Astrocyte of the cerebellum (primary cell): ENCODE data around the gene ZNF14.

Experiments used
- DNase-seq: peaks from one replicate; pipeline ENCODE4 v3.0.0-alpha.2; 2011; ENCODE audit warnings: low read depth
- H3K4me3 ChIP-seq: 2 replicates; pipeline ENCODE4 v1.5.1; 2011; ENCODE audit warnings: mild to moderate bottlenecking, low read depth, low read length, moderate library complexity
- in situ Hi-C: cut with HindIII; loops from 2 replicates; pipeline ENCODE4 v1.10.0; 2017; ENCODE audit warnings: low sequenced_read_pairs
- TF ChIP-seq, protein P1 (sequence below): IDR thresholded peaks from 2 replicates; pipeline ENCODE4 v1.5.1; 2012; ENCODE audit warnings: low read length, low read depth, moderate library complexity, mild to moderate bottlenecking; ENCODE audit errors: missing control alignments

Gene ZNF14

DNA sequence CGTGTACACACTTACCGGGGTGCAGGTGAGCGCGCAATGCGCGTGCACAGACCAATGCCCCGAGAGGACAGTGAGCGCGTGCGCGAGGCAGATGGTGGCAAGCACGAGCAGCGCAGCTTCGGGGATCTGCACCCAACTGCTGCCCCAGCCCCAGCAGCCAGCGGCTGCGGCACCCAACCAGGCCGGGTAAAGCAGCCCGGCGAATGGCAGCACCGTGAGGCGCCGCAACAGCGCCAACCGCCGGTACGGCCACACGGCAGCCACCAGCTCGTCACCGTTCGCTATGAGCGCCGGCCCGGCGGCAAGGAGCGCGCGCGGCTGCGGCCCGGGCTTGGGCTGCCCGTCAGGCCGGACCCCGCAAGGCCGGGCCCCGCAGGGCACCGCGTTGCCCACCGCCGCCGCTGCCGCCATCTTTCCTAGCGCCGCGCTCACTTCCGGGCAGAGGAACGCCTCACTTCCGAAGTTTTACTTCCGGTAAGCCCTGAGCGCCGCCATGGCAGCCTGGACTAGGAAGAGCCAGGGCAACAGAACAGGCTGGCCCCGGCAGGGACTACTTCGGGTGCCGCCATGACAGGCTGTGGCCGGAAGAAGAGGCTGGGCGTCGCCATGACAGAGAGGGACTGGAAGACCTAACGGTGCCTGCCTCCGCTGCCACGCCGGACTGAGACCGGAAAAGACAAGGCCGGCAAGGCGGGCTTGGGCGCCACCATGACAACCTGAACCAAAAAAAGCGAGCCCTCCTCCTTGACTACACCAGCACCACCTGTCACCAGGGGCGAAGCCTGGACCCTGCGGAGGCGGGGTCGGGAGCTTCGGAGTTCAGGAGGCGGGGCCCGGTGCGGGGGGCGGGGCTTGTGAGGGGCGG, 69.4 kb downstream of the ZNF14 start, which contains the start of gene ATP13A1:
Gene ATP13A1, minus strand, starts transcription at position 421 of the 865 bp plus-strand sequence. Its CDS starts 10 bp downstream, at position 411.
- H3K4me3 ChIP-seq = peak within 1 kb of the TSS; percentile 92
- in situ Hi-C loops = no loop called here
- TF ChIP-seq, protein P1, sequence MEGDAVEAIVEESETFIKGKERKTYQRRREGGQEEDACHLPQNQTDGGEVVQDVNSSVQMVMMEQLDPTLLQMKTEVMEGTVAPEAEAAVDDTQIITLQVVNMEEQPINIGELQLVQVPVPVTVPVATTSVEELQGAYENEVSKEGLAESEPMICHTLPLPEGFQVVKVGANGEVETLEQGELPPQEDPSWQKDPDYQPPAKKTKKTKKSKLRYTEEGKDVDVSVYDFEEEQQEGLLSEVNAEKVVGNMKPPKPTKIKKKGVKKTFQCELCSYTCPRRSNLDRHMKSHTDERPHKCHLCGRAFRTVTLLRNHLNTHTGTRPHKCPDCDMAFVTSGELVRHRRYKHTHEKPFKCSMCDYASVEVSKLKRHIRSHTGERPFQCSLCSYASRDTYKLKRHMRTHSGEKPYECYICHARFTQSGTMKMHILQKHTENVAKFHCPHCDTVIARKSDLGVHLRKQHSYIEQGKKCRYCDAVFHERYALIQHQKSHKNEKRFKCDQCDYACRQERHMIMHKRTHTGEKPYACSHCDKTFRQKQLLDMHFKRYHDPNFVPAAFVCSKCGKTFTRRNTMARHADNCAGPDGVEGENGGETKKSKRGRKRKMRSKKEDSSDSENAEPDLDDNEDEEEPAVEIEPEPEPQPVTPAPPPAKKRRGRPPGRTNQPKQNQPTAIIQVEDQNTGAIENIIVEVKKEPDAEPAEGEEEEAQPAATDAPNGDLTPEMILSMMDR = peak; percentile 9
- peak; percentile 93 for DNase-seq

DNA sequence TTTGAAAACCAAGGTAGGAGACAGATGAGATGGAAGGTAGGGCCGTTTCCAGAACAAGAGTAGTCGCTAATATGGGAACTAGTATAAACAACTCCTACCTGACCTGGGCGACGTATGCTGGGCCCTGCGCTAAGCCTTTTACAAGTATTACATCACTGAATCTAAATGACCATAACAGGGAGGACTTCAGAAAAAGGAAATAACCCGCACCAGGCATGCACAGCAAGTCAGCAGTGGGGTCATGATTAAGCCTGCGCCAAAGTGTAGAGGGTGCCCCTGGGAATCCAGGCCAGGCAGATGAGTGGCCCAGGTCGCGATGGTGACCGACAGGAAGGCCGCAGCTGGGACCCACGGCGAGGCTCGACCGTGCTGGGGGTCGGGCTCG, 70.0 kb downstream of the ZNF14 start:
- DNase-seq = no peak
- TF ChIP-seq, protein P1 = no peak
- H3K4me3 ChIP-seq = peak overlapping the region; percentile 92
- in situ Hi-C loops = no loop called here

- in situ Hi-C loops = no loop called here
- DNase-seq = no peak
- TF ChIP-seq, protein P1 = no peak
- peak overlapping the region; percentile 92 for H3K4me3 ChIP-seq
Measured at GRCh38 chr19:19662344-19662743, 70.6 kb downstream of the ZNF14 start.

DNA sequence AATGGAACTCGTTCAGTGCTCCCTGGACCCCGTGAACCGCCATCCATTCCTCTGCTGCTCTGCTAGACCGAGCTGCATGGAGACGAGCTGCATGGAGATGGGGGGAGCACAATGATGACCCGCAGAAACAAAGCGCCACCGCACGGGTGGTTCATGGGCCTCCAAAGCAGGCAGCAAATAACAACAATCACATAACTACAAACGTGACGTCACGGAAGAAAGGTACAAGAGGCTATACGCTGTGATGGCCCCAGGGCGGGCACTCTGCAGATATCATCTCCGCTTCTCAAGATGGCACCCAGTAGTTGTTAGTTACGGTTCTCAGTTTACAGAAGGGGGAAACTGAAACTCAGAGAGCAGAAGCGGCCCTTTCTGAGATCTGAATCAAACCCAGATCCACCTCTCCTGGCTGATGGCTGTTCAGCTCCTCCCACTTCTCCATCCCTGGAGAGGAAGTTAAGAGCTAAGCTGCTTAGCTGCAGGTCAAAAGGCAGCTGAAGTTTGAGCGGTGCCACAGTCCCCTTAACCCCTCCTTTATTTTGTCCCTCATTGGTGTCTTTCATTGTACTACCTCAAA, 71.1 kb downstream of the ZNF14 start:
- in situ Hi-C loops = no loop called here
- no peak overlapping the region for H3K4me3 ChIP-seq
- TF ChIP-seq, protein P1 = no peak
- DNase-seq = no peak

DNA sequence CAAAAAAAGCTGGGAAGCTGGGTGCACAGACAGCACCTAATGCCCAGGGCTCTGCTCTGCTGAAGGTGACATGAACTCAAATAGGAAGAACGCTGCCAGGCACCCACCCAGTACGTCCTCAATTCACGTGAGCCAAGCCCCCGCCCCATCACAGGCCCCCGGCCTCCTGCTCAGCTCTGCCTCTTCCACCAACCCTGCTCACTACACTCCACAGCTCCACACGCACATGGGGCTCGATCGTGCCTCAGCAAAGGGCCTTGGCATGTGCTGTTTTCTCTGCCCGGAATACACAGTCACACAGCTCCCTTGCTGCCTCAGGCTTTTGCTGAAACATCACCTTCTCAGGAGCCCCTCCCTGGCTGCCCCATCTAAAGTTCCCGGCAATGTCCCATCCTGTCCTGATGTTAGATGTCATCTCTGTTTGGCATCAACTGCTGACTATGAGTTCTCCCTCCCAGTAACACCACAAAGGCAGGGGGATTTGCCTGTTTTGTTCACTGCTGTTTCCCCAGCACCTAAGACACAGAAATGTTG, 71.7 kb downstream of the ZNF14 start:
- TF ChIP-seq, protein P1 = no peak
- no peak overlapping the region for H3K4me3 ChIP-seq
- DNase-seq = no peak
- in situ Hi-C loops = no loop called here
